HepG2 (cell line): ENCODE results near the gene VPS52. TPM values are rescaled to one million over a fixed set of nuclear protein-coding genes. Genes with fewer than 3 reads are reported as not detected.

Experiments
- DPF2 ChIP-seq: sonication (generic); formaldehyde crosslinking; IDR thresholded peaks from 2 replicates; pipeline ENCODE4 v1.4.0; 2020; ENCODE audit warnings: mild to moderate bottlenecking, low read depth, missing genetic modification reagents, borderline replicate concordance
- FOXP1 ChIP-seq, 2 experiments: fragments of 450-650 bp in 1 of 2; IDR thresholded peaks; 2 replicates each; pipeline ENCODE4 v1.6.1; 2017 to 2018; ENCODE audit warnings: antibody characterized with exemption in 1 of 2
- GATAD1 ChIP-seq: IDR thresholded peaks from 2 replicates; pipeline ENCODE4 v1.6.1; 2016; ENCODE audit warnings: missing genetic modification reagents, missing compliant biosample characterization
- MXI1 ChIP-seq: IDR thresholded peaks from 3 replicates; pipeline ENCODE4 v1.6.1; 2012; ENCODE audit warnings: low read depth, low read length, inconsistent platforms, borderline replicate concordance
- MYC ChIP-seq: sonication (generic); formaldehyde crosslinking; IDR thresholded peaks from 2 replicates; pipeline ENCODE4 v1.9.0; 2021; ENCODE audit warnings: missing genetic modification reagents, borderline replicate concordance
- MZF1 ChIP-seq: sonication (generic); formaldehyde crosslinking; IDR thresholded peaks from 2 replicates; pipeline ENCODE4 v1.8.1; 2023; ENCODE audit warnings: mild to moderate bottlenecking, missing genetic modification reagents, borderline replicate concordance
- NFKBIZ ChIP-seq: IDR thresholded peaks from 2 replicates; pipeline ENCODE4 v1.6.1; 2018; ENCODE audit warnings: missing genetic modification reagents, missing compliant biosample characterization
- PCBP2 ChIP-seq: fragments of 200-400 bp; formaldehyde crosslinking; optimal IDR thresholded peaks from 2 replicates; pipeline ENCODE3; 2018; ENCODE audit warnings: low read length, low read depth; ENCODE audit not compliant: poor library complexity, severe bottlenecking
- PHB2 ChIP-seq: fragments of 450-650 bp; IDR thresholded peaks from 2 replicates; pipeline ENCODE4 v1.6.1; 2018; ENCODE audit not compliant: partially characterized antibody
- SRSF9 ChIP-seq: fragments of 200-400 bp; formaldehyde crosslinking; IDR thresholded peaks from 2 replicates; pipeline ENCODE4 v1.6.1; 2018; ENCODE audit warnings: borderline replicate concordance, mild to moderate bottlenecking, low read depth, low read length; ENCODE audit not compliant: insufficient read depth, poor library complexity, severe bottlenecking
- TEAD2 ChIP-seq: sonication (generic); formaldehyde crosslinking; IDR thresholded peaks from 2 replicates; pipeline ENCODE4 v1.9.0; 2021; ENCODE audit warnings: missing genetic modification reagents
- THYN1 ChIP-seq: sonication (generic); formaldehyde crosslinking; IDR thresholded peaks from 2 replicates; pipeline ENCODE4 v1.8.1; 2023; ENCODE audit warnings: low read depth, mild to moderate bottlenecking, moderate library complexity, missing genetic modification reagents, borderline replicate concordance
- ZMAT3 ChIP-seq: sonication (generic); formaldehyde crosslinking; conservative IDR thresholded peaks from 2 replicates; pipeline ENCODE4 v1.7.0; 2021; ENCODE audit warnings: missing genetic modification reagents
- ZNF10 ChIP-seq: sonication (generic); formaldehyde crosslinking; IDR thresholded peaks from 2 replicates; pipeline ENCODE4 v1.4.0; 2020; ENCODE audit warnings: mild to moderate bottlenecking, low read depth, missing genetic modification reagents, borderline replicate concordance
- ZNF205 ChIP-seq: IDR thresholded peaks from 2 replicates; pipeline ENCODE4 v1.6.1; 2018; ENCODE audit warnings: missing biosample characterization, missing genetic modification reagents
- ZNF333 ChIP-seq: sonication (generic); formaldehyde crosslinking; IDR thresholded peaks from 2 replicates; pipeline ENCODE4 v1.4.0; 2020; ENCODE audit warnings: mild to moderate bottlenecking, missing genetic modification reagents, borderline replicate concordance
- ZNF460 ChIP-seq: sonication (generic); formaldehyde crosslinking; IDR thresholded peaks from 2 replicates; pipeline ENCODE4 v1.5.1; 2020; ENCODE audit warnings: missing genetic modification reagents, mild to moderate bottlenecking, borderline replicate concordance
- ZNF549 ChIP-seq: sonication (generic); formaldehyde crosslinking; IDR thresholded peaks from 2 replicates; pipeline ENCODE4 v1.5.0; 2020; ENCODE audit warnings: missing genetic modification reagents
- ZNF564 ChIP-seq: sonication (generic); formaldehyde crosslinking; IDR thresholded peaks from 2 replicates; pipeline ENCODE4 v1.8.1; 2023; ENCODE audit warnings: mild to moderate bottlenecking, missing genetic modification reagents
- ZNF777 ChIP-seq: sonication (generic); formaldehyde crosslinking; IDR thresholded peaks from 2 replicates; pipeline ENCODE4 v1.4.0; 2020; ENCODE audit warnings: missing genetic modification reagents
- polyA plus RNA-seq, 8 experiments: library from polyadenylated mRNA; depleted of rRNA in 3 of 8; stranded (reverse) in 7 of 8; unstranded in 1 of 8; fragments of >200 nt; fragmentation: Illumina TruSeq in 4 of 8; extraction: Trizol in 4 of 8; gene quantifications; 2 replicates each; pipeline versions ENCODE4 v1.2.1 to v1.2.3, GENCODE V29; 2011 to 2016; ENCODE audit warnings: low read depth in 4 of 8, missing spikeins in 1 of 8, mixed read lengths in 1 of 8; ENCODE audit not compliant: insufficient read depth in 1 of 8
- total RNA-seq, 5 experiments: library from RNA; depleted of rRNA; stranded (reverse); fragments of >200 nt; fragmentation: Illumina TruSeq; extraction: Trizol; gene quantifications; 2 replicates each; pipeline ENCODE4 v1.2.3, GENCODE V29; 2016; ENCODE audit warnings: low read depth in 1 of 5
- TF ChIP-seq, protein P1 (sequence below): sonication (generic); formaldehyde crosslinking; IDR thresholded peaks from 2 replicates; pipeline ENCODE4 v1.8.0; 2022; ENCODE audit warnings: mild to moderate bottlenecking, missing genetic modification reagents, moderate library complexity
- TF ChIP-seq, protein P2 (sequence below): sonication (generic); formaldehyde crosslinking; IDR thresholded peaks from 2 replicates; pipeline ENCODE4 v1.4.0; 2020; ENCODE audit warnings: mild to moderate bottlenecking, missing genetic modification reagents
- TF ChIP-seq, protein P3 (sequence below): IDR thresholded peaks from 2 replicates; pipeline ENCODE4 v1.6.1; 2016; ENCODE audit warnings: low read depth, control low read depth

Gene VPS52
- total and polyA plus RNA-seq, 2 of the 13 experiments (the other 11 are each of a cell fraction or from before 2014, with no cell fraction given) = 48.9 to 85.5 TPM

DNA sequence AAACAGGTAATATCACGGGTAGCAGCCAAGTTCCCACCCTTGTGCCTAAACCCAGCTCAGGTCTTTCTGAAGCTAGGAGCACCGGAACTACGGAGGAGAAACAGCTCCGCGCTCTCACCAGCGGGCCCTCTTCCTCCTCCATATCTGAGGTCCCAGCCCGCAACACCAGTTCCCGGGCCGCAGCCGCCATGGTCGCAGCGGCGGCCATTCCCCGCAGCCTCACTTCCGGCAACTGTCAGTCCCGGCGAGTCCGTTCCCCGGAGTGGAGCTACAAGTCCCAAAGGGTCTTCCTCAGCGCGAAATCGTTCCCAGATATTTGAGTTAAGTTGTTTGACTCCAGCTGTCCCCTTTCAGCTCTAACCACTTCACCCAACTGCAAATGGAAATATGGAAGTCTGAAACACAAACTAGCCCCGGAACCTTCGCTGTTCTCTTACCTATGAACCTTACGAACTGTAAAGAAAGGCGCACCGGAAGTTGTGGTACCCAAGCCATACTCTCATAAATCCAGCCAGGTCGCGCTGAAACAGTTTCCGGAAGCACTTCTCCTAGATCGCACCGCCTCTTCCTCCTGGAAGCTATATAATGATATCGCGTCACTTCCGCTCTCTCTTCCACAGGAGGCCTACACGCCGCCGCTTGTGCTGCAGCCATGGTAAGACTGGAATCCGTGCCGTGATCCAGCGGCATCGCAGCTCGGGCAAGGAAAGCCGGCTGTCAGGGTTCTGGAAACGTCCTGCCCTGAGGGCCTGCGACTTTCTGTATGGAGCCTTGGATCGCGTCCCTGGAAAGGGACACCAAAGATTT, at the start of gene VPS52, which contains the start of gene RPS18 (continued):
- TF ChIP-seq DPF2 (CRISPR knock-in tag) = no peak
- TF ChIP-seq, protein P1, sequence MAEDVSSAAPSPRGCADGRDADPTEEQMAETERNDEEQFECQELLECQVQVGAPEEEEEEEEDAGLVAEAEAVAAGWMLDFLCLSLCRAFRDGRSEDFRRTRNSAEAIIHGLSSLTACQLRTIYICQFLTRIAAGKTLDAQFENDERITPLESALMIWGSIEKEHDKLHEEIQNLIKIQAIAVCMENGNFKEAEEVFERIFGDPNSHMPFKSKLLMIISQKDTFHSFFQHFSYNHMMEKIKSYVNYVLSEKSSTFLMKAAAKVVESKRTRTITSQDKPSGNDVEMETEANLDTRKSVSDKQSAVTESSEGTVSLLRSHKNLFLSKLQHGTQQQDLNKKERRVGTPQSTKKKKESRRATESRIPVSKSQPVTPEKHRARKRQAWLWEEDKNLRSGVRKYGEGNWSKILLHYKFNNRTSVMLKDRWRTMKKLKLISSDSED (CRISPR knock-in tag) = 0 out of 2 replicates have a peak, but pooled peaks have one; percentile 27
- no peak for TF ChIP-seq ZNF205 (CRISPR knock-in tag)
- TF ChIP-seq ZNF10 (CRISPR knock-in tag) = no peak
- TF ChIP-seq FOXP1 (IDR thresholded peaks at IDR 0.05) = no peak
- TF ChIP-seq FOXP1 (CRISPR knock-in tag; IDR thresholded peaks at IDR 0.05) = peak; percentile 6; the same call in 1 of the 2 replicates
- no peak for TF ChIP-seq TEAD2
- no peak for TF ChIP-seq PCBP2
- no peak for TF ChIP-seq SRSF9
- TF ChIP-seq, protein P2, sequence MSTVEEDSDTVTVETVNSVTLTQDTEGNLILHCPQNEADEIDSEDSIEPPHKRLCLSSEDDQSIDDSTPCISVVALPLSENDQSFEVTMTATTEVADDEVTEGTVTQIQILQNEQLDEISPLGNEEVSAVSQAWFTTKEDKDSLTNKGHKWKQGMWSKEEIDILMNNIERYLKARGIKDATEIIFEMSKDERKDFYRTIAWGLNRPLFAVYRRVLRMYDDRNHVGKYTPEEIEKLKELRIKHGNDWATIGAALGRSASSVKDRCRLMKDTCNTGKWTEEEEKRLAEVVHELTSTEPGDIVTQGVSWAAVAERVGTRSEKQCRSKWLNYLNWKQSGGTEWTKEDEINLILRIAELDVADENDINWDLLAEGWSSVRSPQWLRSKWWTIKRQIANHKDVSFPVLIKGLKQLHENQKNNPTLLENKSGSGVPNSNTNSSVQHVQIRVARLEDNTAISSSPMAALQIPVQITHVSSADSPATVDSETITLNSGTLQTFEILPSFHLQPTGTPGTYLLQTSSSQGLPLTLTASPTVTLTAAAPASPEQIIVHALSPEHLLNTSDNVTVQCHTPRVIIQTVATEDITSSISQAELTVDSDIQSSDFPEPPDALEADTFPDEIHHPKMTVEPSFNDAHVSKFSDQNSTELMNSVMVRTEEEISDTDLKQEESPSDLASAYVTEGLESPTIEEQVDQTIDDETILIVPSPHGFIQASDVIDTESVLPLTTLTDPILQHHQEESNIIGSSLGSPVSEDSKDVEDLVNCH (CRISPR knock-in tag) = 0 out of 2 replicates have a peak, but pooled peaks have one; percentile 50
- TF ChIP-seq ZNF549 (CRISPR knock-in tag) = 0 out of 2 replicates have a peak, but pooled peaks have one; percentile 49
- no peak for TF ChIP-seq MZF1 (CRISPR knock-in tag)
- TF ChIP-seq PHB2 = no peak
- TF ChIP-seq ZNF564 (CRISPR knock-in tag) = peak; percentile 84
- TF ChIP-seq MXI1 = peak; percentile 96; the same call in 2 of the 3 replicates
- TF ChIP-seq, protein P3, sequence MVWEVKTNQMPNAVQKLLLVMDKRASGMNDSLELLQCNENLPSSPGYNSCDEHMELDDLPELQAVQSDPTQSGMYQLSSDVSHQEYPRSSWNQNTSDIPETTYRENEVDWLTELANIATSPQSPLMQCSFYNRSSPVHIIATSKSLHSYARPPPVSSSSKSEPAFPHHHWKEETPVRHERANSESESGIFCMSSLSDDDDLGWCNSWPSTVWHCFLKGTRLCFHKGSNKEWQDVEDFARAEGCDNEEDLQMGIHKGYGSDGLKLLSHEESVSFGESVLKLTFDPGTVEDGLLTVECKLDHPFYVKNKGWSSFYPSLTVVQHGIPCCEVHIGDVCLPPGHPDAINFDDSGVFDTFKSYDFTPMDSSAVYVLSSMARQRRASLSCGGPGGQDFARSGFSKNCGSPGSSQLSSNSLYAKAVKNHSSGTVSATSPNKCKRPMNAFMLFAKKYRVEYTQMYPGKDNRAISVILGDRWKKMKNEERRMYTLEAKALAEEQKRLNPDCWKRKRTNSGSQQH (CRISPR knock-in tag) = peak; percentile 82; the same call in 1 of the 2 replicates
- 0 out of 2 replicates have a peak, but pooled peaks have one; percentile 86 for TF ChIP-seq THYN1 (CRISPR knock-in tag)
- TF ChIP-seq ZNF460 (CRISPR knock-in tag) = no peak; the same call in 1 of the 2 replicates
- TF ChIP-seq ZMAT3 = peak; percentile 76
- no peak; the same call in 1 of the 2 replicates for TF ChIP-seq ZNF333 (CRISPR knock-in tag)
- TF ChIP-seq NFKBIZ (CRISPR knock-in tag) = peak; percentile 75; the same call in 1 of the 2 replicates
- peak; percentile 98 for TF ChIP-seq GATAD1 (CRISPR knock-in tag)
- TF ChIP-seq MYC = peak; percentile 99
- TF ChIP-seq ZNF777 = 0 out of 2 replicates have a peak, but pooled peaks have one; percentile 30
